Muscle layer of colon (tissue), 2 donors: ENCODE data around the gene AMZ1.

Experiments used
- H3K27ac ChIP-seq: one replicate; pipeline ENCODE4 v1.7.0; 2013; ENCODE audit warnings: low read depth, mild to moderate bottlenecking, low read length, moderate library complexity
- H3K27me3 ChIP-seq, 2 donors: one replicate each; pipeline ENCODE4 v1.7.0; 2013; ENCODE audit warnings: low read length in 2 of 2, mild to moderate bottlenecking in 2 of 2; ENCODE audit not compliant: insufficient read depth in 2 of 2, control insufficient read depth in 1 of 2
- H3K36me3 ChIP-seq: one replicate; pipeline ENCODE4 v1.7.0; 2013; ENCODE audit warnings: mild to moderate bottlenecking, low read length; ENCODE audit not compliant: insufficient read depth
- H3K4me1 ChIP-seq: one replicate; pipeline ENCODE4 v1.7.0; 2013; ENCODE audit warnings: mild to moderate bottlenecking, low read length; ENCODE audit not compliant: insufficient read depth
- H3K4me3 ChIP-seq, 2 donors: one replicate each; pipeline ENCODE4 v1.7.0; 2013; ENCODE audit warnings: low read length in 2 of 2, low read depth in 1 of 2, mild to moderate bottlenecking in 1 of 2, moderate library complexity in 1 of 2
- H3K9ac ChIP-seq: one replicate; pipeline ENCODE4 v1.7.0; 2013; ENCODE audit warnings: low read length
- H3K9me3 ChIP-seq: one replicate; pipeline ENCODE4 v1.7.0; 2013; ENCODE audit warnings: mild to moderate bottlenecking, low read length
- donor health status: abdominal sarcoma.
- donor health status: Adenocarcinoma of cecum.

AMZ1 gene

GRCh38 chr7:2645274-2645868 lies 42.6 kb upstream of the AMZ1 start:
- Histone ChIP-seq H3K4me3 (no peak overlapping the region), H3K9ac (no peak overlapping the region), H3K27me3 (no peaks in the 10 kb centered on the region), H3K27ac (no peak overlapping the region), H3K36me3 (no peaks in the 10 kb centered on the region), H3K4me1 (peaks cover 17% of the 10 kb centered on the region), H3K9me3 (no peaks in the 10 kb centered on the region)

GRCh38 chr7:2646336-2646679 lies 41.7 kb upstream of the AMZ1 start:
- no peaks in the 10 kb centered on the region for H3K27me3 ChIP-seq
- H3K4me3 ChIP-seq = no peak overlapping the region
- H3K9ac ChIP-seq = no peak overlapping the region
- H3K9me3 ChIP-seq = no peaks in the 10 kb centered on the region
- no peak overlapping the region for H3K27ac ChIP-seq
- peaks cover 8% of the 10 kb centered on the region for H3K4me1 ChIP-seq
- H3K36me3 ChIP-seq = no peaks in the 10 kb centered on the region

GRCh38 chr7:2646680-2647571 lies 41.1 kb upstream of the AMZ1 start:
- H3K9ac ChIP-seq = no peak overlapping the region
- H3K4me1 ChIP-seq = peaks cover 3% of the 10 kb centered on the region
- H3K27ac ChIP-seq = no peak overlapping the region
- no peak overlapping the region for H3K4me3 ChIP-seq
- no peaks in the 10 kb centered on the region for H3K36me3 ChIP-seq
- no peaks in the 10 kb centered on the region for H3K9me3 ChIP-seq
- no peaks in the 10 kb centered on the region for H3K27me3 ChIP-seq

GRCh38 chr7:2647594-2648172 lies 40.3 kb upstream of the AMZ1 start:
- Histone ChIP-seq H3K9me3 (no peaks in the 10 kb centered on the region), H3K36me3 (no peaks in the 10 kb centered on the region), H3K27ac (no peak overlapping the region), H3K27me3 (no peaks in the 10 kb centered on the region), H3K9ac (no peak overlapping the region), H3K4me1 (no peaks in the 10 kb centered on the region), H3K4me3 (no peak overlapping the region)

- Histone ChIP-seq H3K4me1 (no peaks in the 10 kb centered on the region), H3K9me3 (no peaks in the 10 kb centered on the region), H3K4me3 (no peak overlapping the region), H3K9ac (no peak overlapping the region), H3K27ac (no peak overlapping the region), H3K27me3 (no peaks in the 10 kb centered on the region), H3K36me3 (no peaks in the 10 kb centered on the region)
These were observed 38.7 kb upstream of the AMZ1 start for GRCh38 chr7:2649139-2649838.

- Histone ChIP-seq H3K27ac (no peak overlapping the region), H3K9ac (no peak overlapping the region), H3K9me3 (no peaks in the 10 kb centered on the region), H3K36me3 (no peaks in the 10 kb centered on the region), H3K27me3 (no peaks in the 10 kb centered on the region), H3K4me1 (no peaks in the 10 kb centered on the region), H3K4me3 (no peak overlapping the region)
These were observed 38.0 kb upstream of the AMZ1 start for GRCh38 chr7:2649991-2650390.

GRCh38 chr7:2650451-2650850 lies 37.6 kb upstream of the AMZ1 start:
- no peak overlapping the region for H3K9ac ChIP-seq

GRCh38 chr7:2651336-2651735 lies 36.7 kb upstream of the AMZ1 start:
- Histone ChIP-seq H3K27me3 (no peaks in the 10 kb centered on the region), H3K36me3 (no peaks in the 10 kb centered on the region), H3K4me3 (no peak overlapping the region), H3K4me1 (no peaks in the 10 kb centered on the region), H3K27ac (no peak overlapping the region), H3K9ac (no peak overlapping the region), H3K9me3 (no peaks in the 10 kb centered on the region)

More at GRCh38 chr7:2650451-2650850, 37.6 kb upstream of the AMZ1 start:
- Histone ChIP-seq H3K4me1 (no peaks in the 10 kb centered on the region), H3K27me3 (no peaks in the 10 kb centered on the region), H3K4me3 (no peak overlapping the region), H3K27ac (no peak overlapping the region), H3K36me3 (no peaks in the 10 kb centered on the region), H3K9me3 (no peaks in the 10 kb centered on the region)

GRCh38 chr7:2651847-2652735 lies 35.9 kb upstream of the AMZ1 start:
- H3K27ac ChIP-seq = no peak overlapping the region
- H3K9me3 ChIP-seq = no peaks in the 10 kb centered on the region
- no peak overlapping the region for H3K4me3 ChIP-seq
- no peaks in the 10 kb centered on the region for H3K36me3 ChIP-seq
- H3K27me3 ChIP-seq = no peaks in the 10 kb centered on the region
- no peaks in the 10 kb centered on the region for H3K4me1 ChIP-seq
- H3K9ac ChIP-seq = no peak overlapping the region

- H3K9me3 ChIP-seq = no peaks in the 10 kb centered on the region
- H3K4me1 ChIP-seq = no peaks in the 10 kb centered on the region
- no peak overlapping the region for H3K9ac ChIP-seq
- no peak overlapping the region for H3K4me3 ChIP-seq
- no peaks in the 10 kb centered on the region for H3K36me3 ChIP-seq
- H3K27me3 ChIP-seq = no peaks in the 10 kb centered on the region
- no peak overlapping the region for H3K27ac ChIP-seq
These were observed 35.3 kb upstream of the AMZ1 start for GRCh38 chr7:2652736-2653060.

GRCh38 chr7:2654059-2654458 lies 33.9 kb upstream of the AMZ1 start:
- H3K27me3 ChIP-seq = no peaks in the 10 kb centered on the region
- no peak overlapping the region for H3K9ac ChIP-seq
- H3K9me3 ChIP-seq = no peaks in the 10 kb centered on the region
- no peak overlapping the region for H3K4me3 ChIP-seq
- no peaks in the 10 kb centered on the region for H3K36me3 ChIP-seq
- no peak overlapping the region for H3K27ac ChIP-seq
- no peaks in the 10 kb centered on the region for H3K4me1 ChIP-seq
